KOPT-K1 (cell line): ENCODE measurements around the gene RAP1GDS1.
"Not testable (repeated sequence)": the region's sequence is repeated elsewhere in the genome, so short reads cannot be mapped to it uniquely, and the experiment has no call there.

Experiments
- H3K27ac ChIP-seq: fragments of 200-600 bp; sonication (generic); 2 replicates; pipeline ENCODE4 v1.5.1; 2016; ENCODE audit warnings: antibody characterized with exemption, mild to moderate bottlenecking, low read depth, low read length; ENCODE audit not compliant: poor library complexity, severe bottlenecking
- H3K36me3 ChIP-seq: fragments of 200-600 bp; sonication (generic); 2 replicates; pipeline ENCODE4 v1.5.1; 2017; ENCODE audit warnings: antibody characterized with exemption, mild to moderate bottlenecking, low read length, moderate library complexity; ENCODE audit not compliant: insufficient read depth
- H3K9me3 ChIP-seq: fragments of 200-600 bp; sonication (generic); 2 replicates; pipeline ENCODE4 v1.5.1; 2017; ENCODE audit warnings: antibody characterized with exemption, low read length, mild to moderate bottlenecking; ENCODE audit not compliant: insufficient read depth, poor library complexity, severe bottlenecking

RAP1GDS1 gene

DNA sequence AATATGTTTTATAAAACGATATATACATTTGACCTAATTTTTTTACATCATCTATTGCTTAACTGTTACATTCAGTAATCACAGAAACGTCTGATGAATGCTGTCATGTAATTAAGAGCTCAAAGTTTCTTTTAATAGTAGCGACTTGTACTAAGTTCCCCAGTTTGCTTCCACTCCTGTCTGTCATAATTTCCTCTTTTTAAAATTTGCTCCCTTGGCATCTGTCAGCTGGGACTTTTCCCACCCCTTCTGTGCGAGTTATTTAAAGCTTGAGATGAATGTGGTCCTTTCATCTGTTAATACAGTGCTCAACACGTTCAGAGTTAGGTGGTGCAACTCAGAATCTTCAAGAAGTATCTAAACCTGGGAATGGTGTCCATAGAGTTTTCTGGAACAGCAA, 1.2 kb downstream of the RAP1GDS1 start:
- Histone ChIP-seq H3K36me3 (peaks cover 5% of the 10 kb centered on the region), H3K27ac (peak overlapping the region; percentile 78), H3K9me3 (peaks cover 4% of the 10 kb centered on the region)

- Histone ChIP-seq H3K36me3 (peaks cover 46% of the 10 kb centered on the region), H3K9me3 (peaks cover 52% of the 10 kb centered on the region)
Measured at GRCh38 chr4:98267498-98267897, 6.3 kb downstream of the RAP1GDS1 start.

GRCh38 chr4:98275145-98275544, 14.0 kb downstream of the RAP1GDS1 start:
- Histone ChIP-seq H3K36me3 (peaks cover 51% of the 10 kb centered on the region), H3K27ac (no peak overlapping the region), H3K9me3 (peaks cover 81% of the 10 kb centered on the region)

More at GRCh38 chr4:98267498-98267897, 6.3 kb downstream of the RAP1GDS1 start:
- H3K27ac ChIP-seq = no peak overlapping the region

- peak overlapping the region; percentile 64 for H3K27ac ChIP-seq
Measured at GRCh38 chr4:98283219-98284189, 22.3 kb downstream of the RAP1GDS1 start.

GRCh38 chr4:98284640-98285046, 23.5 kb downstream of the RAP1GDS1 start:
- peaks cover 4% of the 10 kb centered on the region for H3K9me3 ChIP-seq
- no peaks in the 10 kb centered on the region for H3K36me3 ChIP-seq
- H3K27ac ChIP-seq = peak overlapping the region; percentile 64

More at GRCh38 chr4:98283219-98284189, 22.3 kb downstream of the RAP1GDS1 start:
- Histone ChIP-seq H3K36me3 (no peaks in the 10 kb centered on the region), H3K9me3 (peaks cover 6% of the 10 kb centered on the region)

DNA sequence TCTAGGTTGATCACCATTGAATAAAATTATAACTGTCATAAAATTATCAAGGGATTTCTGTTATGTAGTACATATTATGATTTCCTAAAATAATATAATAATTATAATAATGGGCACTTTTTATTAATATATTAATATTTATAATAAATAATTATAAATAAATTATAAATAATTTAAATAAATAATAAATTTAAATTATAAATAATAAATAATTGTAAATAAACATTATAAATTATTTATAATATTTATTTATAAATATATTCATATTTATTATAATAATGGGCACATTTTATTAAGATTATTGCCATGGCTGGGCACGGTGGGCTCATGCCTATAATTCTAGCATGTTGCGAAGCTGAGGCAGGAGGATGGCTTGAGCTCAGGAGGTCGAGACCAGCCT, 24.5 kb downstream of the RAP1GDS1 start:
- Histone ChIP-seq H3K27ac (peak overlapping the region; percentile 64), H3K36me3 (no peaks in the 10 kb centered on the region), H3K9me3 (no peaks in the 10 kb centered on the region)

GRCh38 chr4:98287328-98287727, 26.1 kb downstream of the RAP1GDS1 start:
- H3K36me3 ChIP-seq = no peaks in the 10 kb centered on the region
- no peaks in the 10 kb centered on the region for H3K9me3 ChIP-seq
- H3K27ac ChIP-seq = peak overlapping the region; percentile 88

GRCh38 chr4:98288671-98289070, 27.5 kb downstream of the RAP1GDS1 start:
- H3K36me3 ChIP-seq, H3K9me3 ChIP-seq: not testable (repeated sequence)
- peak overlapping the region; percentile 88 for H3K27ac ChIP-seq

DNA sequence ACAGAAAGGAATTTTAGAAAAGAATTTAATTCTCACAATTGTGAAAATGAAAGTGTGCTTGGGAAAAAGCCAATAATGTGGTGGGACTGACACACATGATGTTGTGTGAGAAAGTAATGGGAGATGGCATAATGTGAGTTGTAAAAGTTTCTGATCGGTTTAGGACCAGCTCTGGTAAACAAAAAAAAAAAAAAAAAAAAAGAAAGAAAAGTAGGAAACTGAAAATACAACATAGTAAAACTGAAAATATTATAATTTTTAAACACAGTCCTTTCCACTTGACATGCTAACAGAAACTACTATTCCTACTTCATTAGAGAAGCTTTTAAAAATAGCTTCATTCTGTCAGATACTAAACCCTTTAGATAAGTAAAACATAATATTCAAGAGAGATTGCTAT, 28.2 kb downstream of the RAP1GDS1 start:
- Histone ChIP-seq H3K36me3 (peaks cover 11% of the 10 kb centered on the region; the same call in 1 of the 2 replicates), H3K9me3 (no peaks in the 10 kb centered on the region), H3K27ac (peak overlapping the region; percentile 88)

DNA sequence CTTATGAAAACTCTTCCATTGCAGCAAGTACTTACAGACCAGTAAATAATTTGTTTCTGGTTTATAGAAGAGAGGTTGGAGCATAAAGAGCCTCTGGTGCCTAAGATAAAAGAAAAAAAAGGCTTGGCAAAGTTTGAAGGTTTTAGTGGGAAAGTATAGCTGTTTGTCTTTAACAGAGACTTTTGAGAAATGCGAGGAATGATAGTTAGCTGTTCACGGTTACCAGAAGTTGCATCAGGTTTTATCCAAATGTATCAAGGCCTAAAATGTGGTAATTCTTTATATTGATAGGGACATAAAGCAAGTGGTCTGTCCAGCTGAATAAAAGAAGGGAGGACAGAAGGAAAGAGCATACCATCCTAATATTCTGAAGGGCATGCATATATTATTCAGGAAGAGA, 29.3 kb downstream of the RAP1GDS1 start:
- Histone ChIP-seq H3K9me3 (no peaks in the 10 kb centered on the region), H3K36me3 (peaks cover 22% of the 10 kb centered on the region), H3K27ac (peak overlapping the region; percentile 88)

DNA sequence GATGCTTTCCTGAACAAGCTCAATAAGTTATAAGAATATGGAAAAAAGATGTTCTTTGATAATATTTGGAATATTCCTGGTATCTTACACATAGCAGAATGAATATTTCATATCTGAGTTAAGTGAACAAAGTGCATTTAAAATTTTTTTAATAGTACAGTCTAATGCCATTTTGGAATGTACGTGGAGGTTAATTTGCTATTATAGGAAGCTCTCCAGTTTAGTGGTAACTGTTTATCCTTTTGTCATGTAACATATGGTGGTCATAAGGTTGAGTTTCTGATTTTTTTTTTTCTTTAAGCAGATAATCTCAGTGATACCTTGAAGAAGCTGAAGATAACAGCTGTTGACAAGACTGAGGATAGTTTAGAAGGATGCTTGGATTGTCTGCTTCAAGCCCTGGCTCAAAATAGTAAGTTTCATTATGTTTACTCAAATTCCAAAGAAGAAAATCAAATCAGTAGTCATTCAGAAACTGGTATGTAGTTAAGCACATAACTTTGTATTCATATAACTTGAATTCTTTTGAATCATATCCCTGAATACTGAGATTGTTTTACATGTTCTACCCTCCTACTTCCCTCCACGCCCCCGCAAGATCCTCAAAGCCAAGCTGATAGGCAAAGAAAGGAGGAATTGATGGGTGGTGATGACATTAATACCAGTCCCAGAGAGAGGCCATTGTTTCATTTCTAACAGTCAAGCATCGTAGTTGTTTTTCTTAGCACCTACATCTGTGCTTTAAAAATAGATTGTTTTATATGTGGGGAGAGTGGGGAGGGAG, 32.1 kb downstream of the RAP1GDS1 start:
- Histone ChIP-seq H3K9me3 (no peaks in the 10 kb centered on the region), H3K36me3 (peaks cover 49% of the 10 kb centered on the region), H3K27ac (peak overlapping the region; percentile 21)

- peaks cover 26% of the 10 kb centered on the region for H3K9me3 ChIP-seq
- peak overlapping the region; percentile 44 for H3K27ac ChIP-seq
- H3K36me3 ChIP-seq = peaks cover 90% of the 10 kb centered on the region
Measured at GRCh38 chr4:98298022-98298421, 36.8 kb downstream of the RAP1GDS1 start.

- Histone ChIP-seq H3K9me3 (peaks cover 46% of the 10 kb centered on the region), H3K36me3 (peaks cover 74% of the 10 kb centered on the region), H3K27ac (no peak overlapping the region)
Measured at GRCh38 chr4:98300706-98301105, 39.5 kb downstream of the RAP1GDS1 start.

- Histone ChIP-seq H3K9me3 (peaks cover 39% of the 10 kb centered on the region), H3K27ac (no peak overlapping the region), H3K36me3 (peaks cover 30% of the 10 kb centered on the region)
Measured at GRCh38 chr4:98305576-98305975, 44.4 kb downstream of the RAP1GDS1 start.

DNA sequence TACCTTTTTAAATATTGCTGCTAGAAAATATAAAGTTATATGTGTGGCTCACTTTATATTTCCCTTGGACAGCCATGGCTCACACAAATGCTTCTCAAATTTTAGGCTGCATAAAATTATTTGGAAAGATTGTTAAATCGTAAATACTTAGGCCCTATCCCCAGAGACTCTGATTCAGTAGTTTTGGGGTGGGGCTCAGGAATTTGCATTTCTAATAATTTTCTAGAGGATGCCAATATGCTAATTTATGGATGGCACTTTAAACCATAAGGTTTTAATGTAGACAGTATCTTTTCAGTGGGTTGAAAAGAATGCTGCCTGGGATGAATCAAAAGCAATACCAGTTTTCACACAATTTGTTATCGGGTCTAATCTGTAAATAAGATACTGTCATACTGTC, 49.7 kb downstream of the RAP1GDS1 start:
- Histone ChIP-seq H3K36me3 (peaks cover 26% of the 10 kb centered on the region), H3K9me3 (peaks cover 11% of the 10 kb centered on the region), H3K27ac (no peak overlapping the region)
